K562 (cell line): Measurements from ENCODE around the gene RETREG2. TPM values are rescaled to one million over a fixed set of nuclear protein-coding genes. Genes with fewer than 3 reads are reported as not detected.
A peak's percentile ranks its signal among the peaks of the same experiment; 100 is the strongest.

Experiments
- ASH1L ChIP-seq: fragments of 450-650 bp; IDR thresholded peaks from 2 replicates; pipeline ENCODE4 v1.6.1; 2018; ENCODE audit warnings: borderline replicate concordance, mild to moderate bottlenecking, low read depth; ENCODE audit not compliant: partially characterized antibody
- ATF1 ChIP-seq, 2 experiments: fragments of 450-650 bp in 1 of 2; IDR thresholded peaks; 2 replicates each; pipeline ENCODE4 v1.6.1; 2016; ENCODE audit warnings: missing compliant biosample characterization in 1 of 2, missing genetic modification characterization in 1 of 2
- ATF7 ChIP-seq: fragments of 450-650 bp; IDR thresholded peaks from 2 replicates; pipeline ENCODE4 v1.7.1; 2014; ENCODE audit warnings: mild to moderate bottlenecking, moderate library complexity
- CREB5 ChIP-seq: fragments of 250-450 bp; sonication (Bioruptor Pico); IDR thresholded peaks from 2 replicates; pipeline ENCODE4 v1.5.0; 2020; ENCODE audit warnings: mild to moderate bottlenecking
- DEAF1 ChIP-seq: fragments of 450-650 bp; formaldehyde crosslinking; IDR thresholded peaks from 2 replicates; pipeline ENCODE4 v1.4.0; 2020; ENCODE audit warnings: mild to moderate bottlenecking, moderate library complexity
- FOS ChIP-seq: IDR thresholded peaks from 3 replicates; pipeline ENCODE4 v1.6.1; 2011; ENCODE audit not compliant: insufficient read length; ENCODE audit errors: extremely low read depth
- GTF2E2 ChIP-seq: fragments of 200-800 bp; sonication (Bioruptor generic); IDR thresholded peaks from 2 replicates; pipeline ENCODE4 v1.6.1; 2016; ENCODE audit warnings: missing genetic modification characterization, missing compliant biosample characterization
- JUNB ChIP-seq: fragments of 450-650 bp; formaldehyde crosslinking; conservative IDR thresholded peaks from 2 replicates; pipeline ENCODE4 v1.4.0; 2020; ENCODE audit warnings: mild to moderate bottlenecking
- NEUROD1 ChIP-seq: fragments of 150-350 bp; IDR thresholded peaks from 2 replicates; pipeline ENCODE4 v1.6.1; 2014; ENCODE audit warnings: borderline replicate concordance, low read length, low read depth; ENCODE audit not compliant: partially characterized antibody
- PHF20 ChIP-seq: fragments of 450-650 bp; IDR thresholded peaks from 2 replicates; pipeline ENCODE4 v1.6.1; 2018; ENCODE audit not compliant: partially characterized antibody
- RBFOX2 ChIP-seq: fragments of 200-400 bp; formaldehyde crosslinking; IDR thresholded peaks from 2 replicates; pipeline ENCODE4 v1.6.1; 2017; ENCODE audit warnings: low read depth, mild to moderate bottlenecking, low read length, moderate library complexity
- RBM17 ChIP-seq: fragments of 200-400 bp; formaldehyde crosslinking; IDR thresholded peaks from 2 replicates; pipeline ENCODE4 v1.6.1; 2017; ENCODE audit warnings: low read depth, mild to moderate bottlenecking, low read length, borderline replicate concordance
- SMAD1 ChIP-seq: fragments of 150-350 bp; IDR thresholded peaks from 2 replicates; pipeline ENCODE4 v1.6.1; 2014; ENCODE audit warnings: low read length, low read depth; ENCODE audit not compliant: partially characterized antibody
- SRSF1 ChIP-seq: fragments of 200-400 bp; formaldehyde crosslinking; IDR thresholded peaks from 2 replicates; pipeline ENCODE4 v1.6.1; 2017; ENCODE audit warnings: mild to moderate bottlenecking, low read depth, low read length, moderate library complexity
- TEAD4 ChIP-seq, 2 experiments: sonication (generic) in 1 of 2; formaldehyde crosslinking in 1 of 2; IDR thresholded peaks; 2 replicates each; pipeline versions ENCODE4 v1.6.1 to v1.8.0; 2012 to 2022; ENCODE audit warnings: borderline replicate concordance in 1 of 2, inconsistent platforms in 1 of 2, low read length in 1 of 2, mild to moderate bottlenecking in 1 of 2, missing genetic modification reagents in 1 of 2
- YY1 ChIP-seq, 3 experiments: IDR thresholded peaks; 2 replicates each; pipeline ENCODE4 v1.6.1; 2011; ENCODE audit warnings: low read length in 2 of 3, mild to moderate bottlenecking in 2 of 3, moderate library complexity in 2 of 3, borderline replicate concordance in 1 of 3, control low read depth in 1 of 3, low read depth in 1 of 3; ENCODE audit not compliant: insufficient read depth in 3 of 3, insufficient replicate concordance in 2 of 3, control insufficient read depth in 1 of 3, insufficient read length in 1 of 3; ENCODE audit errors: extremely low read depth in 1 of 3
- ZBTB17 ChIP-seq: fragments of 450-650 bp; formaldehyde crosslinking; IDR thresholded peaks from 2 replicates; pipeline ENCODE4 v1.4.0; 2020; ENCODE audit warnings: mild to moderate bottlenecking
- ZNF324 ChIP-seq: fragments of 250-450 bp; sonication (Bioruptor Pico); IDR thresholded peaks from 2 replicates; pipeline ENCODE4 v1.4.0; 2020; ENCODE audit warnings: mild to moderate bottlenecking
- ZNF592 ChIP-seq: fragments of 450-650 bp; IDR thresholded peaks from 2 replicates; pipeline ENCODE4 v1.6.1; 2017; ENCODE audit warnings: antibody characterized with exemption, mild to moderate bottlenecking
- polyA plus RNA-seq, 8 experiments: library from polyadenylated mRNA; depleted of rRNA in 4 of 8; stranded (reverse) in 5 of 8; unstranded in 3 of 8; fragments of >200 nt; fragmentation: Nextera tagmentation in 2 of 8; fragmentation: Illumina TruSeq in 1 of 8; extraction: Ambion mirVana in 2 of 8; extraction: Trizol in 1 of 8; gene quantifications; 2 replicates each; pipeline versions ENCODE4 v1.2.1 to v1.2.3, GENCODE V29; 2011 to 2014; ENCODE audit warnings: inconsistent platforms in 1 of 8, missing spikeins in 1 of 8
- total RNA-seq, 7 experiments: library from RNA; depleted of rRNA in 6 of 7; stranded (reverse); fragments of >200 nt in 6 of 7; fragmentation: Illumina TruSeq in 2 of 7; extraction: Trizol in 2 of 7; gene quantifications; 2 replicates each; pipeline versions ENCODE4 v1.2.1 to v1.2.3, GENCODE V29; 2011 to 2021; ENCODE audit warnings: low replicate concordance in 1 of 7

The RETREG2 gene
- total and polyA plus RNA-seq, 9 of the 15 experiments (the other 6 are each of a cell fraction or from before 2014, with no cell fraction given), result 4.9 to 40.1 (median 19.2) TPM

- TF ChIP-seq JUNB (no peak), GTF2E2 (tag) (peak; percentile 60; the same call in 1 of the 2 replicates), SMAD1 (no peak), RBFOX2 (peak; percentile 88), FOS (no peak), PHF20 (peak; percentile 40), ATF1 (CRISPR knock-in tag; IDR thresholded peaks at IDR 0.05) (no peak), ATF1 (tag; IDR thresholded peaks at IDR 0.05) (peak; percentile 53), CREB5 (CRISPR knock-in tag) (no peak), RBM17 (no peak), ZNF324 (CRISPR knock-in tag) (peak; percentile 44; the same call in 1 of the 2 replicates), YY1 (IDR thresholded peaks at IDR 0.05; ENCODE audit: borderline replicate concordance in 1 of 3, control insufficient read depth in 1 of 3, extremely low read depth in 1 of 3, insufficient read depth in 3 of 3, insufficient read length in 1 of 3, insufficient replicate concordance in 2 of 3, low read depth in 1 of 3, low read length in 2 of 3) (peak in 2 of 3 experiments; percentile 50 to 58), ZNF592 (peak; percentile 85), ASH1L (no peak), TEAD4 (IDR thresholded peaks at IDR 0.05; ENCODE audit: low read length) (no peak), TEAD4 (CRISPR knock-in tag; IDR thresholded peaks at IDR 0.05; ENCODE audit: borderline replicate concordance) (no peak), ZBTB17 (peak; percentile 68; the same call in 1 of the 2 replicates), ATF7 (peak; percentile 29; the same call in 1 of the 2 replicates), NEUROD1 (peak; percentile 55), DEAF1 (no peak), SRSF1 (no peak)
Measured at GRCh38 chr2:219176818-219177551, 1.1 kb upstream of the RETREG2 start, which contains the start of gene CNPPD1 (continued).
